AG08395 (cell line): ENCODE data around the gene PACSIN2.
A peak's percentile ranks its signal among the peaks of the same experiment; 100 is the strongest.
"Not testable (repeated sequence)": the region's sequence is repeated elsewhere in the genome, so short reads cannot be mapped to it uniquely, and the experiment has no call there.

Experiments used
- DNase-seq: peaks from one replicate; pipeline ENCODE4 v3.0.0; 2012; ENCODE audit warnings: mixed read lengths, low spot score

Gene PACSIN2

GRCh38 chr22:42926104-42926503 lies 88.8 kb downstream of the PACSIN2 start:
- no peak for DNase-seq

- no peak for DNase-seq
These were observed 89.4 kb downstream of the PACSIN2 start for GRCh38 chr22:42925598-42925997.

GRCh38 chr22:42925031-42925430 lies 89.9 kb downstream of the PACSIN2 start:
- not testable (repeated sequence) for DNase-seq

GRCh38 chr22:42924436-42924835 lies 90.5 kb downstream of the PACSIN2 start:
- no peak for DNase-seq

DNA sequence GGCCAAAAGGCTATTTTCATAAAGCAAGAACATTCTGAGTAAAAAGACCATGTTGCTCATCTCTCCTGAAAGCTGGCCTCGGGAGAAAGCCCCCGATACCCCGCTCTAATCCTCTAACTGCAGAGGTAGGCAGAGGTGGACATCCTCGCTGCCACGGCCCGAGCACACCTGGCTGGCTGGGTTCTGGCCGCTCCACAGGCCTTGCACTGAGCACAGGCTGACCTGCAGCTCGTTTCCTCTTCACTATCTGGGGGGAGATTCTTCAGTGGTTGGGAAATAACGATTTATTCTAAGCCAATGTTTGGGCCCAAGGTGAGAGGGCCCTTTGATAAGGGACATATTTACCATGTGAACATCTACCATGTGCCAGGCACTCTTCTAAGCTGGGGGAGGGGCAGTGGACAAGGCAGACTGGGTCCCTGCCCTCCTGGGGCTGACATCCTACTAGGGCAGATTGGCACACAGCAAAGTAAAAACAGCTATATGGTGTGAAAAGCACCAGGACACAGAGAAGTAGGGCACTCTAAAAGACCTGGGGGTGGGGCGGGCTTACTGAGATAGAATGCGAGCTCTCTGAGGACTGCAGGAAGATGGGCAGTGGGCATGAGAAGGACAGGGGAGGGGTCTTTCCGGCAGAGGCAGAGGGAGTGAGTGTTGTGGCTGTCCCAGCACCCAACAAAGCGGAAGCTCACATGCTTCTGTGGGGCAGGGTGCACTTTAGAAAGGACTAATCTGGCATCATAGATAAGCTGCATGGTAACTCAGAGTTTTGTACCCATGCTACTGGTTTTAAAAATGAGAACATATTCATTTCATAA lies 92.4 kb downstream of the PACSIN2 start:
- no peak for DNase-seq

DNA sequence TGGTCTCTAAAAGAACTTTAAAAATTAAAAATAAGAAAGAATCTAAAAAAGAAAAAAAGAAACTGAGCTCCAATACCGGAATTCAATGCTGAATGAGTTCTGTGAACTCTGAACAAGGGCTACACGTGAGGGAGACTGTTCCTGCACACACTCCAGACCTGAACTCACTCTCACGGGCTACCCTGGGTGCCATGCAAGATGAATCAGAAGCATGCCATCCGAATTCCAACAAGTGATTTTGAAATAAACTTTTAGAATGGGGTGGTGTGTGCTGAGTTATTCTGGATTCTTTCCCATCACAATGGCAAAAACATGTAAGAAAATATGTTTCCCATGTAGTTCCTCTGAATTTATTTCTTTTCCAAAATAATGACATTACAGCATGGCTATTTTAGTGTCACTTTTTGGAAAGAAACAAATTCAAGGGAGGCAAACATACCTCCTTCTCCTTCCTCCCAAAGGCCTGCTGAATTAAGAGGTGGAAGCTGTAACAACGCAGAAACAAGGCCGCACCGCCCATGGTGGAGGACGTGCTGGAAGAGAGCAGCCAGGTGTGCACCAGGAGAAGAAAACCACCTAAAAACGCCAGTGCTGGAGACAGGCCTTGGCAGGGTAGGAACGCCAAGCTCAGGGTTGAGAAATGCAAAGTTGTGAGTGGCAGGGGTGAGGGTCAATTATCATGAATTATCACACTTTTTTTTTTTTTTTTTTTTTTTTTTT lies 94.7 kb downstream of the PACSIN2 start:
- DNase-seq, result peak; percentile 74

DNA sequence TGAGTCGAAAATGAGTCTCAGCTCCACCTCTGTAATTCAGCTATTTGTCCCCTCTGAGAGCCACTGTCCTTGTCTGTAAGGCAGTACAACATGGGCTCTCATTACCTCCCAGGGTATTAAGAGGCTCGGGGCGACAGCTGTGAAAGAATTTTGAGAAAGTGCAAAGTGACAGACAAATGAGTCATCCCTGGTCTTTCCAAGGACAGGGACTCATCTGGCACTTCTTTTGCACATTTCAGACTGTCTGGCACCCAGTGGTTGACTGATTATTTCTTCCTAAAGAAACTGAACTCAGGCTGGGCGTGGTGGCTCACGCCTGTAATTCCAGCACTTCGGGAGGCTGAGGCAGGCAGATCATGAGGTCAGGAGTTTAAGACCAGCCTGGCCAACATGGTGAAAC lies 95.8 kb downstream of the PACSIN2 start:
- DNase-seq, result peak; percentile 70

- no peak for DNase-seq
These were observed 96.4 kb downstream of the PACSIN2 start for GRCh38 chr22:42918500-42918899.

DNA sequence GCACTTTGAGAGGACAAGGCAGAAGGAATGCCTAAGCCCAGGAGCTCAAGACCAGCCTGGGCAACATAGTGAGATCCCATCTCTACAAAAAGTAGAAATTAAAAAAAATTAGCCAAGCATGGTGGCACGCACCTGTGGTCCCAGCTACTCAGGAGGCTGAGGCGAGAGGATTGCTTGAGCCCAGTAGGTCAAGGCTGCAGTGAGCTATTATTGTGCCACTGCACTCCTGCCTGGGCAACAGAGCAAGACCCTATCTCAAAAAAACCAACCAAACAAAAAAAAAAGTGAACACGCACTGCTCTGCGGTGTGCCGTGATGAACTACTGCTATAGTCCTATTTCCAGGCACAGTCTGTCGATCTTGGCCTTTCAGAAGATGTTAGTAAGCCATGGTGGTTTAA lies 97.6 kb downstream of the PACSIN2 start:
- not testable (repeated sequence) for DNase-seq

- no peak for DNase-seq
These were observed 98.8 kb downstream of the PACSIN2 start for GRCh38 chr22:42915980-42916765.

GRCh38 chr22:42914511-42915076 lies 100.4 kb downstream of the PACSIN2 start:
- DNase-seq, result no peak

GRCh38 chr22:42913874-42914510 lies 101.0 kb downstream of the PACSIN2 start:
- no peak for DNase-seq

GRCh38 chr22:42912059-42912458 lies 102.9 kb downstream of the PACSIN2 start:
- no peak for DNase-seq

- no peak for DNase-seq
These were observed 104.6 kb downstream of the PACSIN2 start for GRCh38 chr22:42910221-42910942.

GRCh38 chr22:42909363-42910058 lies 105.4 kb downstream of the PACSIN2 start:
- no peak for DNase-seq

GRCh38 chr22:42908374-42908746 lies 106.6 kb downstream of the PACSIN2 start:
- no peak for DNase-seq

- DNase-seq, result no peak
These were observed 107.3 kb downstream of the PACSIN2 start for GRCh38 chr22:42907404-42908373.

- peak; percentile 44 for DNase-seq
These were observed 108.2 kb downstream of the PACSIN2 start for GRCh38 chr22:42906605-42907348.
